Tibial nerve (tissue), 4 donors: Measurements from ENCODE around the gene NUDT7. TPM values are rescaled to one million over a fixed set of nuclear protein-coding genes. Genes with fewer than 3 reads are reported as not detected.

ENCODE experiments used
- DNase-seq, 2 donors: peaks; one replicate each; pipeline ENCODE4 v3.0.0-alpha.2; 2019; ENCODE audit warnings: low spot score in 2 of 2
- H3K27ac ChIP-seq, 4 donors: fragments of 200-600 bp; sonication (generic) in 3 of 4; one replicate each; pipeline ENCODE4 v1.5.1; 2017 to 2019; ENCODE audit warnings: mild to moderate bottlenecking in 1 of 4
- H3K27me3 ChIP-seq, 2 donors: fragments of 200-600 bp; sonication (generic) in 1 of 2; one replicate each; pipeline versions ENCODE4 v1.5.1 to v1.6.0; 2017 to 2019
- H3K36me3 ChIP-seq, 3 donors: fragments of 200-600 bp; sonication (generic); one replicate each; pipeline ENCODE4 v1.5.1; 2018 to 2019
- H3K4me1 ChIP-seq, 4 donors: fragments of 200-600 bp; sonication (generic) in 3 of 4; one replicate each; pipeline ENCODE4 v1.5.1; 2017 to 2019
- H3K4me3 ChIP-seq, 4 donors: fragments of 200-600 bp; sonication (generic) in 3 of 4; one replicate each; pipeline ENCODE4 v1.5.1; 2017 to 2019; ENCODE audit warnings: mild to moderate bottlenecking in 1 of 4, moderate library complexity in 1 of 4
- H3K9me3 ChIP-seq, 4 donors: fragments of 200-600 bp; sonication (generic) in 3 of 4; one replicate each; pipeline ENCODE4 v1.5.1; 2017 to 2019
- CTCF ChIP-seq, 5 experiments: fragments of 200-600 bp in 3 of 5; fragments of 450-650 bp in 2 of 5; sonication (generic) in 3 of 5; IDR thresholded peaks; one replicate each; pipeline ENCODE4 v1.5.1; 2016 to 2019; ENCODE audit warnings: antibody characterized with exemption in 5 of 5, mild to moderate bottlenecking in 3 of 5, moderate library complexity in 2 of 5
- EP300 ChIP-seq, 2 donors: sonication (generic); formaldehyde crosslinking; IDR thresholded peaks; one replicate each; pipeline ENCODE4 v1.6.1; 2017; ENCODE audit warnings: antibody characterized with exemption in 2 of 2, mild to moderate bottlenecking in 1 of 2
- POLR2A ChIP-seq, 2 donors: fragments of 450-650 bp; IDR thresholded peaks; one replicate each; pipeline ENCODE4 v1.6.1; 2017; ENCODE audit warnings: antibody characterized with exemption in 2 of 2, mild to moderate bottlenecking in 2 of 2, moderate library complexity in 2 of 2
- WGBS, 2 donors: methylation state at CpG; one replicate each; pipeline ENCODE4 v1.1.5; 2018; 5-methylcytosine and 5-hydroxymethylcytosine counted together
- total RNA-seq, 4 donors: library from RNA; depleted of rRNA; stranded (reverse); fragments of >200 nt; gene quantifications; one replicate each; pipeline ENCODE4 v1.1.0, GENCODE V29; 2016

Gene NUDT7
- total RNA-seq, 4 donors from 2014 or later, result 4.3 to 22.7 (median 11.6) TPM

- H3K36me3 ChIP-seq, result peaks cover 0 to 3% (median 0%) of the 10 kb centered on the region in 3 donors
- no peaks in the 10 kb centered on the region for H3K9me3 ChIP-seq
- no peaks in the 10 kb centered on the region for H3K4me1 ChIP-seq
- no peak overlapping the region for H3K27ac ChIP-seq
- DNase-seq, result no peak
- no peak overlapping the region for H3K4me3 ChIP-seq
- WGBS, 2 donors, result 59 to 66% methylated on average over 1 of the region's 1 CpG
- no peak for TF ChIP-seq EP300 (IDR thresholded peaks at IDR 0.05)
- TF ChIP-seq POLR2A (IDR thresholded peaks at IDR 0.05), result no peak
- TF ChIP-seq CTCF (IDR thresholded peaks at IDR 0.05), result no peak
- H3K27me3 ChIP-seq, result no peaks in the 10 kb centered on the region
These were observed 23.7 kb downstream of the NUDT7 start for GRCh38 chr16:77745972-77746371.

- H3K27me3 ChIP-seq, result no peaks in the 10 kb centered on the region
These were observed 26.2 kb downstream of the NUDT7 start for GRCh38 chr16:77748421-77749005.

GRCh38 chr16:77749415-77749814 lies 27.1 kb downstream of the NUDT7 start:
- TF ChIP-seq EP300 (IDR thresholded peaks at IDR 0.05), result no peak
- TF ChIP-seq POLR2A (IDR thresholded peaks at IDR 0.05), result no peak
- DNase-seq, result no peak
- H3K27ac ChIP-seq, result no peak overlapping the region
- no peak overlapping the region for H3K4me3 ChIP-seq
- H3K9me3 ChIP-seq, result no peaks in the 10 kb centered on the region
- H3K27me3 ChIP-seq, result no peaks in the 10 kb centered on the region
- no peaks in the 10 kb centered on the region for H3K4me1 ChIP-seq
- 91 to 100% methylated on average over 1 of the region's 1 CpG for WGBS, 2 donors
- H3K36me3 ChIP-seq, result no peaks in the 10 kb centered on the region

More at GRCh38 chr16:77748421-77749005, 26.2 kb downstream of the NUDT7 start:
- Histone ChIP-seq H3K27ac (no peak overlapping the region), H3K36me3 (no peaks in the 10 kb centered on the region), H3K4me3 (no peak overlapping the region), H3K9me3 (no peaks in the 10 kb centered on the region), H3K4me1 (no peaks in the 10 kb centered on the region)
- DNase-seq, result no peak
- no peak for TF ChIP-seq POLR2A (IDR thresholded peaks at IDR 0.05)
- 62 to 77% methylated on average over 7 of the region's 7 CpGs for WGBS, 2 donors

GRCh38 chr16:77758046-77758445 lies 35.7 kb downstream of the NUDT7 start:
- Histone ChIP-seq H3K27me3 (no peaks in the 10 kb centered on the region), H3K4me3 (no peak overlapping the region), H3K36me3 (no peaks in the 10 kb centered on the region), H3K4me1 (no peaks in the 10 kb centered on the region), H3K9me3 (no peaks in the 10 kb centered on the region), H3K27ac (no peak overlapping the region)
- 47 to 74% methylated on average over 5 of the region's 5 CpGs for WGBS, 2 donors
- no peak for DNase-seq
- TF ChIP-seq POLR2A (IDR thresholded peaks at IDR 0.05), result no peak
- TF ChIP-seq EP300 (IDR thresholded peaks at IDR 0.05), result no peak
- no peak for TF ChIP-seq CTCF (IDR thresholded peaks at IDR 0.05)

GRCh38 chr16:77758508-77758907 lies 36.2 kb downstream of the NUDT7 start:
- no peaks in the 10 kb centered on the region for H3K4me1 ChIP-seq
- H3K27ac ChIP-seq, result no peak overlapping the region
- no peaks in the 10 kb centered on the region for H3K27me3 ChIP-seq
- H3K9me3 ChIP-seq, result no peaks in the 10 kb centered on the region
- no peak for TF ChIP-seq POLR2A (IDR thresholded peaks at IDR 0.05)
- no peak for TF ChIP-seq CTCF (IDR thresholded peaks at IDR 0.05)
- no peak for TF ChIP-seq EP300 (IDR thresholded peaks at IDR 0.05)
- no peak for DNase-seq
- no peaks in the 10 kb centered on the region for H3K36me3 ChIP-seq
- WGBS, 2 donors, result 96 to 97% methylated on average over 2 of the region's 2 CpGs
- no peak overlapping the region for H3K4me3 ChIP-seq

- H3K27ac ChIP-seq, result no peak overlapping the region
- no peaks in the 10 kb centered on the region for H3K9me3 ChIP-seq
- no peak for DNase-seq
- H3K4me1 ChIP-seq, result peaks cover 0 to 6% (median 0%) of the 10 kb centered on the region in 4 donors
- no peaks in the 10 kb centered on the region for H3K27me3 ChIP-seq
- no peaks in the 10 kb centered on the region for H3K36me3 ChIP-seq
- no peak for TF ChIP-seq POLR2A (IDR thresholded peaks at IDR 0.05)
- TF ChIP-seq EP300 (IDR thresholded peaks at IDR 0.05), result no peak
- TF ChIP-seq CTCF (IDR thresholded peaks at IDR 0.05), result no peak
- no peak overlapping the region for H3K4me3 ChIP-seq
- 91 to 100% methylated on average over 1 of the region's 1 CpG for WGBS, 2 donors
These were observed 36.9 kb downstream of the NUDT7 start for GRCh38 chr16:77759201-77759600.
